Fibroblast of lung (primary cell): Measurements from ENCODE around the gene ESF1. TPM values are rescaled to one million over a fixed set of nuclear protein-coding genes. Genes with fewer than 3 reads are reported as not detected.

ENCODE experiments used
- DNase-seq, 2 donors: peaks; one replicate each; pipeline versions ENCODE4 v3.0.0 to v3.0.0-alpha.2; 2010; ENCODE audit warnings: low read depth in 2 of 2
- H2AFZ ChIP-seq: 2 replicates; pipeline ENCODE4 v1.5.1; 2012; ENCODE audit warnings: low read length, control low read depth, inconsistent platforms
- H3K27ac ChIP-seq: 2 replicates; pipeline ENCODE4 v1.5.1; 2011; ENCODE audit warnings: low read length, control low read depth; ENCODE audit not compliant: insufficient read depth
- H3K27me3 ChIP-seq: 2 replicates; pipeline ENCODE4 v1.5.1; 2011; ENCODE audit warnings: mild to moderate bottlenecking, low read length; ENCODE audit not compliant: control insufficient read depth, insufficient read depth
- H3K36me3 ChIP-seq: 2 replicates; pipeline ENCODE4 v1.5.1; 2011; ENCODE audit warnings: low read length; ENCODE audit not compliant: control insufficient read depth, insufficient read depth
- H3K4me1 ChIP-seq: 2 replicates; pipeline ENCODE4 v1.5.1; 2011; ENCODE audit warnings: low read length; ENCODE audit not compliant: control insufficient read depth, insufficient read depth; ENCODE audit errors: extremely low read depth
- H3K4me2 ChIP-seq: 2 replicates; pipeline ENCODE4 v1.5.1; 2011; ENCODE audit warnings: low read length, control low read depth; ENCODE audit not compliant: insufficient read depth; ENCODE audit errors: extremely low read depth
- H3K4me3 ChIP-seq, 4 experiments: fragments of 200-600 bp in 1 of 4; sonication (generic) in 1 of 4; replicated peaks in 1 of 4; 2 replicates each; pipeline ENCODE4 v1.5.1; 2011 to 2016; ENCODE audit warnings: low read length in 4 of 4, low read depth in 3 of 4, mild to moderate bottlenecking in 3 of 4, control low read depth in 2 of 4, inconsistent platforms in 1 of 4, mixed read lengths in 1 of 4; ENCODE audit not compliant: insufficient read depth in 1 of 4; ENCODE audit errors: control extremely low read depth in 1 of 4
- H3K79me2 ChIP-seq: 2 replicates; pipeline ENCODE4 v1.5.1; 2012; ENCODE audit warnings: mild to moderate bottlenecking, low read length, inconsistent platforms; ENCODE audit not compliant: control insufficient read depth, insufficient read depth
- H3K9ac ChIP-seq: 2 replicates; pipeline ENCODE4 v1.5.1; 2011; ENCODE audit warnings: mild to moderate bottlenecking, low read length, control low read depth; ENCODE audit not compliant: insufficient read depth
- H3K9me3 ChIP-seq: 2 replicates; pipeline ENCODE4 v1.5.1; 2012; ENCODE audit warnings: low read depth, low read length; ENCODE audit not compliant: control insufficient read depth, insufficient read depth
- H4K20me1 ChIP-seq: 2 replicates; pipeline ENCODE4 v1.5.1; 2011; ENCODE audit warnings: low read length; ENCODE audit not compliant: control insufficient read depth, insufficient read depth; ENCODE audit errors: extremely low read depth
- EZH2 ChIP-seq: IDR thresholded peaks from 2 replicates; pipeline ENCODE4 v1.5.1; 2012; ENCODE audit warnings: low read length, control low read depth, mild to moderate bottlenecking; ENCODE audit errors: missing control alignments
- polyA plus RNA-seq, 2 donors: library from polyadenylated mRNA; depleted of rRNA in 1 of 2; stranded (reverse) in 1 of 2; unstranded in 1 of 2; fragments of >200 nt; gene quantifications; 2 replicates each; pipeline ENCODE4 v1.2.1, GENCODE V29; 2011 to 2012; ENCODE audit warnings: missing spikeins in 1 of 2
- total RNA-seq: library from RNA; depleted of rRNA; stranded (reverse); fragments of >200 nt; gene quantifications from 2 replicates; pipeline ENCODE4 v1.2.1, GENCODE V29; 2014
- TF ChIP-seq, protein P1 (sequence below), 2 donors: IDR thresholded peaks in 1 of 2; conservative IDR thresholded peaks in 1 of 2; 1 replicate in 1 of 2; 2 replicates in 1 of 2; pipeline ENCODE4 v1.5.1; 2011 to 2012; ENCODE audit warnings: low read length in 2 of 2, control low read depth in 1 of 2, inconsistent platforms in 1 of 2, low read depth in 1 of 2, mild to moderate bottlenecking in 1 of 2

ESF1 gene
- total and polyA plus RNA-seq, 2 donors (not counting 1 experiment from before 2014, with no cell fraction given) = 7.3 to 13.2 TPM

DNA sequence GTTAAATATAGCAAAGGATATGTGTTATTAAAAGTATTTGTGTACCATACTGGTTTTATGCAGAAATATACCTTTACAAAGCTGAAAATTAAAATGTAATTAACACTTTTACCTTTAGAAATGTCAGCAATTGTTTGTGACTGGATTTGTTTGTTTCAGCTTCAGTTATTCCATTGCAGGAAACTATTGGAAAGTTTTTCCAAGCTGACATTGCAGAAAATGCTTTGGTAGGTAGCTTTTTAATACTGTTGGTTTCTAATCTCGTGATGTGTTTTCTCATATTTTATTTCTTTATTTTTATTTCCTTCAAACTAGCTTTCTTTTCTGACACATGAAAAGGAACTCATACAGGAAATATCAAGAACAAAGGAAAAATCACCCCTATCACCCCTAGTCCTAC is 8.3 kb upstream of the ESF1 start:
- H3K79me2 ChIP-seq = no peaks in the 10 kb centered on the region
- TF ChIP-seq, protein P1, sequence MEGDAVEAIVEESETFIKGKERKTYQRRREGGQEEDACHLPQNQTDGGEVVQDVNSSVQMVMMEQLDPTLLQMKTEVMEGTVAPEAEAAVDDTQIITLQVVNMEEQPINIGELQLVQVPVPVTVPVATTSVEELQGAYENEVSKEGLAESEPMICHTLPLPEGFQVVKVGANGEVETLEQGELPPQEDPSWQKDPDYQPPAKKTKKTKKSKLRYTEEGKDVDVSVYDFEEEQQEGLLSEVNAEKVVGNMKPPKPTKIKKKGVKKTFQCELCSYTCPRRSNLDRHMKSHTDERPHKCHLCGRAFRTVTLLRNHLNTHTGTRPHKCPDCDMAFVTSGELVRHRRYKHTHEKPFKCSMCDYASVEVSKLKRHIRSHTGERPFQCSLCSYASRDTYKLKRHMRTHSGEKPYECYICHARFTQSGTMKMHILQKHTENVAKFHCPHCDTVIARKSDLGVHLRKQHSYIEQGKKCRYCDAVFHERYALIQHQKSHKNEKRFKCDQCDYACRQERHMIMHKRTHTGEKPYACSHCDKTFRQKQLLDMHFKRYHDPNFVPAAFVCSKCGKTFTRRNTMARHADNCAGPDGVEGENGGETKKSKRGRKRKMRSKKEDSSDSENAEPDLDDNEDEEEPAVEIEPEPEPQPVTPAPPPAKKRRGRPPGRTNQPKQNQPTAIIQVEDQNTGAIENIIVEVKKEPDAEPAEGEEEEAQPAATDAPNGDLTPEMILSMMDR (conservative IDR thresholded peaks at IDR 0.05 in 1 of 2, IDR thresholded peaks at IDR 0.05 in 1 of 2; ENCODE audit: low read depth in 1 of 2, low read length in 2 of 2) = no peak
- no peak for TF ChIP-seq EZH2
- no peak overlapping the region for H3K9ac ChIP-seq
- H3K4me2 ChIP-seq = no peak overlapping the region
- H3K27me3 ChIP-seq = no peaks in the 10 kb centered on the region
- peaks cover 7% of the 10 kb centered on the region for H3K36me3 ChIP-seq
- H3K4me3 ChIP-seq = no peak overlapping the region
- H4K20me1 ChIP-seq = no peaks in the 10 kb centered on the region
- H3K9me3 ChIP-seq = no peaks in the 10 kb centered on the region
- DNase-seq = no peak
- no peak overlapping the region for H3K27ac ChIP-seq
- no peaks in the 10 kb centered on the region for H3K4me1 ChIP-seq
- H2AFZ ChIP-seq = no peak overlapping the region

GRCh38 chr20:13791540-13792459 is 7.1 kb upstream of the ESF1 start:
- Histone ChIP-seq H3K36me3 (peaks cover 7% of the 10 kb centered on the region), H3K4me1 (no peaks in the 10 kb centered on the region)
- DNase-seq = no peak

DNA sequence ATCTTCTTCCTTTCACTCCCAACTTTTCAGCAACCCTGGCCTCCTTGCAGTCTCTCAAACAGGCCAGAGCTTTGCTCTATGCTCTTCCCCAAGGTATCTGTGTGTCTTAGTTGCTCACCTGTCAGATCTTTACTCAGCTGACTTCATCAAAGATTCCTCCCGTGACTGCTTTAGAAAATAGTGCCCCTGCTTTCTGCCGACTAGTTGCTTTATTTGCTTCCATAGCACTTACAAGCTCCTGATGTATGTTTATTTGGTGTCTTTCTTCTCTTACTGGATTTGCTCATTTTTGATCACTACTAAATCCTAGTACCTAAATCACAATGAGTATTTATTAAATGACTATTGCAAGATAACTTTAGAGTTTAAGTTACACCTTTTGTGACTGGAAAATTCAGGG is 6.0 kb upstream of the ESF1 start:
- DNase-seq = no peak
- no peak overlapping the region for H3K4me3 ChIP-seq
- no peaks in the 10 kb centered on the region for H3K9me3 ChIP-seq
- peaks cover 15% of the 10 kb centered on the region for H3K79me2 ChIP-seq
- H3K27ac ChIP-seq = no peak overlapping the region
- no peak overlapping the region for H2AFZ ChIP-seq
- H4K20me1 ChIP-seq = no peaks in the 10 kb centered on the region
- peaks cover 4% of the 10 kb centered on the region for H3K4me1 ChIP-seq
- H3K4me2 ChIP-seq = no peak overlapping the region
- H3K27me3 ChIP-seq = no peaks in the 10 kb centered on the region
- peaks cover 8% of the 10 kb centered on the region for H3K36me3 ChIP-seq
- TF ChIP-seq EZH2 = no peak
- TF ChIP-seq, protein P1 (conservative IDR thresholded peaks at IDR 0.05 in 1 of 2, IDR thresholded peaks at IDR 0.05 in 1 of 2; ENCODE audit: low read depth in 1 of 2, low read length in 2 of 2) = no peak
- no peak overlapping the region for H3K9ac ChIP-seq

More at GRCh38 chr20:13791540-13792459, 7.1 kb upstream of the ESF1 start:
- H2AFZ ChIP-seq = no peak overlapping the region
- no peaks in the 10 kb centered on the region for H3K27me3 ChIP-seq
- no peak overlapping the region for H3K4me2 ChIP-seq
- no peak overlapping the region for H3K27ac ChIP-seq
- no peaks in the 10 kb centered on the region for H3K9me3 ChIP-seq
- TF ChIP-seq, protein P1 (conservative IDR thresholded peaks at IDR 0.05 in 1 of 2, IDR thresholded peaks at IDR 0.05 in 1 of 2; ENCODE audit: low read depth in 1 of 2, low read length in 2 of 2) = no peak
- no peak for TF ChIP-seq EZH2
- no peaks in the 10 kb centered on the region for H4K20me1 ChIP-seq
- peaks cover 4% of the 10 kb centered on the region for H3K79me2 ChIP-seq
- no peak overlapping the region for H3K4me3 ChIP-seq
- H3K9ac ChIP-seq = no peak overlapping the region
